ENCODE results near the gene GNAI3. TPM values are rescaled to one million over a fixed set of nuclear protein-coding genes. Genes with fewer than 3 reads are reported as not detected.
A peak's percentile ranks its signal among the peaks of the same experiment; 100 is the strongest.

The GNAI3 gene
- total and polyA plus RNA-seq, 2 of the 8 experiments (the other 6 are each of a cell fraction or from before 2014, with no cell fraction given): 4.0 to 9.8 TPM

- H3K27ac ChIP-seq (ENCODE audit: low read depth, low read length): no peak overlapping the region
- peaks cover 0 to 23% (median 15%) of the 10 kb centered on the region in 4 experiments; a peak in 6 of 7 replicates for H3K27me3 ChIP-seq (replicated peaks in 1 of 4; ENCODE audit: control insufficient read depth in 3 of 4, extremely low read depth in 1 of 4, insufficient read depth in 3 of 4, low read length in 3 of 4)
- no peak overlapping the region for H2BK12ac ChIP-seq (ENCODE audit: low read depth, low read length)
- H2BK15ac ChIP-seq (ENCODE audit: low read length): no peak overlapping the region
- H3K9ac ChIP-seq (replicated peaks in 1 of 4; ENCODE audit: extremely low read depth in 1 of 4, low read depth in 3 of 4, low read length in 3 of 4): no peak overlapping the region
- no peak overlapping the region for H3K14ac ChIP-seq (ENCODE audit: insufficient read length)
- H3K4me2 ChIP-seq (ENCODE audit: insufficient read depth in 1 of 2, low read depth in 2 of 2, low read length in 2 of 2): peak overlapping the region in 1 of 2 experiments; percentile 97; a peak in 1 of 4 replicates
- DNase-seq (ENCODE audit: low read depth in 1 of 2, low spot score in 2 of 2) (no peak), FAIRE-seq (no peak)
- ChIA-PET CTCF (ENCODE audit: partially characterized antibody) (interaction anchor here (1.1 to 43.7 kb wide), 5 partner anchors 1 to 476 kb away, joined by 3 to 1755 read pairs (median 666); partner anchors contain the start of genes AHCYL1, AMIGO1, ATXN7L2 and CYB561D1), POLR2A (ENCODE audit: partially characterized antibody) (interaction anchor here (1.5 to 1.9 kb wide), 4 partner anchors 7 to 83 kb away, joined by 3 to 7 read pairs (median 4); no protein-coding TSS in a partner anchor)
- no peak overlapping the region for H3K56ac ChIP-seq (replicated peaks; ENCODE audit: insufficient read length, low read depth, low read length)
- H3K4me3 ChIP-seq (ENCODE audit: extremely low read depth in 1 of 4, insufficient read depth in 2 of 4, low read depth in 3 of 4, low read length in 4 of 4): no peak overlapping the region; a peak in 1 of 8 replicates
- no peaks in the 10 kb centered on the region for H3K36me3 ChIP-seq (ENCODE audit: control insufficient read depth in 2 of 4, insufficient read depth in 4 of 4, low read length in 3 of 4)
- H4K5ac ChIP-seq (ENCODE audit: insufficient read length, low read depth, low read length): no peak overlapping the region
- H2BK5ac ChIP-seq (ENCODE audit: low read depth, low read length): no peak overlapping the region
- 0 out of 2 replicates have a peak overlapping the region, but pooled peaks have one; percentile 18 for H4K8ac ChIP-seq (ENCODE audit: extremely low read depth, insufficient read depth, low read length)
- no peak overlapping the region for H2BK120ac ChIP-seq (replicated peaks; ENCODE audit: low read depth, low read length)
- peak overlapping the region; percentile 35 for H4K91ac ChIP-seq (replicated peaks; ENCODE audit: insufficient read length, low read length)
- no peak overlapping the region; the same call in 1 of the 2 replicates for H2AK5ac ChIP-seq (ENCODE audit: low read depth, low read length)
- H3K4me1 ChIP-seq (replicated peaks in 1 of 4; ENCODE audit: control insufficient read depth in 3 of 4, insufficient read depth in 4 of 4, low read length in 3 of 4): peaks cover 0 to 7% (median 3%) of the 10 kb centered on the region in 4 experiments; a peak in 1 of 7 replicates
- peaks cover 2 to 7% of the 10 kb centered on the region in 2 experiments for H4K20me1 ChIP-seq (replicated peaks in 1 of 2; ENCODE audit: control insufficient read depth in 1 of 2, insufficient read depth in 2 of 2, low read length in 2 of 2)
- H3K23ac ChIP-seq (ENCODE audit: insufficient read length): no peak overlapping the region
- no peaks in the 10 kb centered on the region for H3K79me2 ChIP-seq (ENCODE audit: control insufficient read depth in 1 of 2, insufficient read depth in 2 of 2, low read length in 2 of 2)
- no peak overlapping the region for H3K18ac ChIP-seq (ENCODE audit: extremely low read depth, low read length)
- H3K79me1 ChIP-seq (ENCODE audit: low read depth, low read length): no peaks in the 10 kb centered on the region
- H2AFZ ChIP-seq (ENCODE audit: low read length): no peak overlapping the region
- H3K23me2 ChIP-seq (ENCODE audit: low read depth, low read length): peaks cover 10% of the 10 kb centered on the region
- 94% methylated on average over 25 of the region's 25 CpGs; no CpG with 5 or more reads in 1 of the 2 experiments for WGBS, 2 experiments (ENCODE audit: extremely low coverage in 1 of 2, insufficient coverage in 1 of 2, insufficient read length in 1 of 2, insufficient replicate concordance in 2 of 2, low coverage in 1 of 2, low lambda C conversion rate in 2 of 2, missing lambda C conversion rate in 1 of 2)
- H3K9me3 ChIP-seq (ENCODE audit: insufficient read depth in 2 of 2, low read depth in 1 of 2, low read length in 1 of 2): no peaks in the 10 kb centered on the region
- H2BK20ac ChIP-seq (ENCODE audit: low read length): no peak overlapping the region
- no peak overlapping the region for H3K4ac ChIP-seq (replicated peaks; ENCODE audit: insufficient read length, low read depth, low read length)
- no peak for TF ChIP-seq ASH2L (IDR thresholded peaks at IDR 0.05; ENCODE audit: low read length)
- TF ChIP-seq TCF12 (IDR thresholded peaks at IDR 0.05; ENCODE audit: low read depth, low read length): no peak
- no peak for TF ChIP-seq CBX8 (IDR thresholded peaks at IDR 0.05; ENCODE audit: borderline replicate concordance, low read depth, low read length)
- no peak for TF ChIP-seq KDM5A (IDR thresholded peaks at IDR 0.05; ENCODE audit: low read length)
- no peak for TF ChIP-seq CREB1 (IDR thresholded peaks at IDR 0.05)
- no peak for TF ChIP-seq EGR1 (IDR thresholded peaks at IDR 0.05; ENCODE audit: borderline replicate concordance, low read depth, low read length)
- TF ChIP-seq USF2 (IDR thresholded peaks at IDR 0.05; ENCODE audit: low read length): no peak
- TF ChIP-seq CTBP2 (IDR thresholded peaks at IDR 0.05; ENCODE audit: borderline replicate concordance, insufficient read depth, insufficient read length, low read length): no peak
- no peak for TF ChIP-seq EZH2 (IDR thresholded peaks at IDR 0.05; ENCODE audit: low read depth, low read length, severe bottlenecking)
- no peak for TF ChIP-seq YY1 (IDR thresholded peaks at IDR 0.05; ENCODE audit: low read depth, low read length)
Measured at GRCh38 chr1:109508001-109508872, 40.2 kb upstream of the GNAI3 start.

All from H1 (cell line).